Kidney capillary endothelial cell (primary cell): ENCODE measurements around the gene CDHR3.

Experiments used
- DNase-seq: peaks from one replicate; pipeline ENCODE4 v3.0.0-alpha.2; 2018; ENCODE audit warnings: low spot score

Gene CDHR3

DNA sequence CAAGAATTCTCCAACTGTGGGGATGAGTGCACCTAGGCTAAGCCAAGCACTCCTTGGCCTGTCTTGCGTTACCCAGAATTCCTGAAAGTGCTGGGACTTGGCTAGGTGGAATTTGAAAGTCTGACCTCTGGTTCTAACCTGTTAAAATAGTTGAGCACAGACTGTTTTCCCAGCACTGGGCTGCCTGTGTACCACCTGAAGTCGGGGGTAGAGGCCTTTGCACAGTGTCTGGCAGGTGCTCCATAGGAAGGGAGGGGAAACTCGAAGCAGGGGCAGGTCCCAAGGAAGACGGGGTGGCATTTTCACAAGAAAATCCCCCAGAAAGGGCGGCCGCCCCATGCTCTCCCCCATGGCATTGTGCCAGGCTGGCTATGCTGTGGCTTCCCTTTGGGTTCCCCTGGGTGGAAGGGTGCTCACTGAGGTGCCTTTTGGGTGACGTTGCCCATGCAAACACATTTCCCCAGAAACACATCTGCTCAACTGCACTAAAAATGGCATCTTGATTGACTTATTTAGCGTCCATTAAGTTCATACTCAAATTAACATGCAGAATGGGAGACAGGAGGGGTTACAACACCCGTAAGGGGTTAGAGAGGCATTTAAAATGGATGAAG is 86.2 kb downstream of the CDHR3 start:
- no peak for DNase-seq

DNA sequence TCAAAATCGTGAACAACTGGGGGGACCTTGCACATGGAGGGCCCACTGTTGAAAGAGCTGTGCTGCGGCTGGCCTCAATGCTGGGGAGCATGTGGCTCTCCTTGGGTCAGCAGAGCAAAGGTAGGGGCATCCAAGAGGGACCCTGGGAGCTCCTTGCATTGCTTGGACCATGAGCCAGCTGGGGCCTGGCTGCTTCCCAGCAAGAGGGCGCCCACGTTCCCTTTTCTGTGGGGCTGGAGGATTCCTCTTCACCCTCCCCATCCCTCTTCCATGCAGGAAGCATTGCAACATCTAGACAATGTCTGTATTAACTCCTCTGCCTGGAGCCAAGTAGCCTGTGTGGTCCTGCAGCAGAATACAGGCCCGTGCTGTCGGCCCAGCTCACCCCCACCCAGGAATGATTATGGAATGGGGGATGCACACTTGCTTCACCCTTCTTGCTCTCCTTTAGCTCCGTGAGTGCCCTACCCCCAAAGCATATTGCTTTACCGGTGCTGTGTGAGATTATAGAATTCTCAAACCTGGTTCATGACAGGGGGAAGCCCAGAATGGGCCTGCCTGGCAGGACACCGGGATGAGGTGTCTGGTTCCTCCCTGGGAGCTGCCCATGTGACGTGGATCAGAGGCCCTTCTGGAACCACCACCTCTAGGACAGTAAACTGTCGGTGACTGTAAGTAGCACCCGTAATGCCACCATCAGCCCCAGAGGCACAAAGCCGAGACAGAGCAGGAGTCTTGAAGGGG is 87.1 kb downstream of the CDHR3 start:
- no peak for DNase-seq

DNA sequence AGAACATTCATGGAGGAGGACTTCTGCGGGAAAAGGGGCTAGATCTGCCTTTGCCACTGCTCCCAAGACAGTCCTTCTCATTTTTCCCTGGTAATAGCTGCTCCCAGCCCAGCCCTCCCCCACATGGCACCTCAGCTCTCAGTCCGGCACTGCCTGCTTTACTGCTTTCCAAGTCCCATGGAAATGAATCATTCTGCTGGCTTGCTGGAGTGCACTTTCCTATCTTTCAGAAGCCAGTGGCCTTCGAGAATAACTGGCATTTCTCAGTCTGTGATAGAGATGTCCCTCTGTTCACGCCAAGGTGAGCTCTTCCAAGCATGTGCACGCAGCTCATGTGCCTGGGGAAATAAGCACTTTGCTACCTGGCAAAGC is 87.7 kb downstream of the CDHR3 start:
- no peak for DNase-seq

DNA sequence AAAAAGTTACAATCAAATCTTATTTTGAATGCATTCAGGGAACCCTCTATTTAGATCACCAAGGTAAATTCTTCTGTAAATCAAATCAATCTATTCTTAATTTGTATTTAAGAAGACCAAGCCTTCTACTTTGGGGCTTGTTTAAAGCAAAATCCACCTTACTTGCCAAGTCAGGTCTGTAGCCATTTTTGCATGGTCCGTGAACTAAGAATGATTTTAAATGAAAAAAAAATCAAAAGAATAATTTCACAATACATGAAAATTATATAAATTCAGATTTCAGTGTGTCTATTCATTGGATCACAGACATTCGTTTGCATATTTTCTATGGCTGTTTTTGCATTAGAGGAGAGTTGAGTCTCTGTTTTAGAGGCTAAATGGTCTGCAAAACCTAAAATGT is 89.6 kb downstream of the CDHR3 start:
- no peak for DNase-seq

DNA sequence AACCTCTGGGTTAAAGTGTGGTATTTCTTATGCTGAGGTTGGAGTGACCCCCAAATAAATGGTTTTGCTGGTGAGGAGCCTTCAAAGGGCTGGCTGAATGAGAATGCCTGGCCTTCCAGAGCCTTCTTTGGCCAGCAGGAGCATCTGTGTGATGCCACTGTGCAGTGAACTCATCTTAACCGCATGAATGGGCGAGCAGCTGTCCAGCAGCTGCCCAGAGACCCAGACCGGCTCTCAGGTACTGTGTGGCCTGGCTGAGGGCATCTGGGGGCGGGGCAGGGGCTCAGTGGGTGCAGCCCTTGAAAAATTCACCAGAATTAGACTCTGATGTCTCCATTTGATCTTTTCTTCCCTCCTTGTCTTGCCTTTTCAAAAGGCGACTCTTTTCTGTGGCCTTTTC is 90.0 kb downstream of the CDHR3 start:
- DNase-seq = no peak

DNA sequence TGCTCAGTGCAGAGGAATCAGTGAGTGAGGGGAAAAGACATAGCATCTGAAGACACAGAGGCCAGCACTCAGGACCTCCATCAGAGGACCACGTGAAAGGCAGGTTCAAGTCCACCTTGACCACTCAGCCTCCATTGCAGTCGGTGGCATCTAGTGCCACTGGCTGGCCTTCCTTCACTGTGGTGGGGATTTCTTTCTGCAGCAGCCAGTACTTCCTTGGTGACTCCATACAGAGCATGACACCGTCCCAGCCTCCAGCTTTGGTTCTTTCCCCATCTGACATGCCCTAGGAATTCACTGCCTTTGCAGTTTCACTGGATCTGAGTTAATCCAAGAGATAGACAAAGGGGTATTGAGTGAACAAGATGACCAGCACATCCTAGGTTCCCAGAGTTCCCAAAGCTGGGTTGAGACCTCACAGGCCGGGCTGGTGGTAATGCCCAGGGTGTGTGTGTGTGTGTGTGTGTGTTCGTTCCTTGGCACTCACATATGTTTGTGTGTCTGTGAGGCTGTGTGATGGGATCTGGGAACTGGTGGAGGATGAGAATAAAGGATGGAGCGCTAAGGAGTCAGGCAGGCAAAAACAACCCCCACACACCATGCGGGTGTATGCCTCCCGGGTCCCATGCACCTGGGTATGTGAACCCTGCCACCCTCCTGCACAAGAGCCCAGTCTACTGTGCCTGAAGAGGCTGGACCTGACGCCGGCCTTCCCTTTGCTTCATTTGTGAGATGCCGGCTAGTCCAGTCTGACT is 91.3 kb downstream of the CDHR3 start:
- no peak for DNase-seq

DNA sequence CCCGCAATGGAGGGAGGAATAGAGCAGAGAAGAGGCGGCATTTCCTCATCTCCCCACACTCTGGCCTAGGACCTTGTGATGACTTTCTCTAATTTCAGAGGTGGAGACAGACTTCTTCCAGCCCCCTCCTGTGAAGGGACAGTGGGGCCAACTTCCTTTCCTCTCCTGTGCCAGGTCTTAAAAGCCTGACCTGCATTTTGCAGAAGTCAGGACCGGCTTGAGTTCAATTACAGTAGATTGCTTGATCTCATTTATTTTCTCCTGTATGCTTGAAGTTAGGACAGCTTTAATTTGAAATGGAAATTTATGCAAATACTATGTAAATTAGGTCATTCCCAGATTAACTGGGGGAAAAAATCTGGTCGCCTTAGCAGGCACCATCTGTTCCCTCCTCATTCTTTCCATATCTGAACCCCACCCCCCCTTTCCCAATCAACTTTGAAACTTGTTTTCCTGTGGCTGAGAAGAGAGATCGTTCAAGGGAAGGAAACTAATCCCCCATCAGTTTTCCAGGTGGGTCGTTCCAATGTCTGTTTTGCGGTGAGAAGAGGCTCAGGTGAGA is 92.0 kb downstream of the CDHR3 start:
- no peak for DNase-seq

DNA sequence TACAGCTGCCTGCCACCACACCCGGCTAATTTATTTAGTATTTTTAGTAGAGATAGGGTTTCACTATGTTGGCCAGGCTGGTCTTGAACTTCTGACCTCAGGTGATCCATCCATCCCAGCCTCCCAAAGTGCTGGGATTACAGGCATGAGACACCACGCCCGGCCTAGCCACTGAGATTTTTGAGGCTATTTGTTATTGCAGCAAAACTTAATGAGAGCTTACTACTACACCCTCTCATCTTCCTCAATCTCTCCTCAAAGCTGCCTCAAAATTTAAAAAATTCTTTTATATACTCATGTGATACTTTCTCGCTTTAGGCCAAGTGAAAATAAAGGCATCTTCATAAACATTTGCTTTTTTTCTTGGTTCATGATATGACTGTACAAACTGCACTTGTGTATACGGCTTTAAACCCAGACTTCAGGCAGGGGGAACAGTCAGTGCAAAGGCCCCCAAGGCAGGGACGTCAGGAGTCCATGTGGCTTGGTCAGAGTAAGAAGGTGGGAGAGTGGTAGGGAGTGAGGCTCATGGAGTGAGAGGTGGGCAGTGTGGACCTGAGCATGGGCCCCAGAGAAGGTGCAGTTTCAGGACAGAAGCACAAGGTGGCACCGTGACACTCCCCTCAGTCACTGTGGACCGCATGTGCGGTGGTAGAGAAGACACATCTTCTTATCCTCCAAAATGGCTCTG is 93.6 kb downstream of the CDHR3 start:
- DNase-seq = peak; percentile 63

DNA sequence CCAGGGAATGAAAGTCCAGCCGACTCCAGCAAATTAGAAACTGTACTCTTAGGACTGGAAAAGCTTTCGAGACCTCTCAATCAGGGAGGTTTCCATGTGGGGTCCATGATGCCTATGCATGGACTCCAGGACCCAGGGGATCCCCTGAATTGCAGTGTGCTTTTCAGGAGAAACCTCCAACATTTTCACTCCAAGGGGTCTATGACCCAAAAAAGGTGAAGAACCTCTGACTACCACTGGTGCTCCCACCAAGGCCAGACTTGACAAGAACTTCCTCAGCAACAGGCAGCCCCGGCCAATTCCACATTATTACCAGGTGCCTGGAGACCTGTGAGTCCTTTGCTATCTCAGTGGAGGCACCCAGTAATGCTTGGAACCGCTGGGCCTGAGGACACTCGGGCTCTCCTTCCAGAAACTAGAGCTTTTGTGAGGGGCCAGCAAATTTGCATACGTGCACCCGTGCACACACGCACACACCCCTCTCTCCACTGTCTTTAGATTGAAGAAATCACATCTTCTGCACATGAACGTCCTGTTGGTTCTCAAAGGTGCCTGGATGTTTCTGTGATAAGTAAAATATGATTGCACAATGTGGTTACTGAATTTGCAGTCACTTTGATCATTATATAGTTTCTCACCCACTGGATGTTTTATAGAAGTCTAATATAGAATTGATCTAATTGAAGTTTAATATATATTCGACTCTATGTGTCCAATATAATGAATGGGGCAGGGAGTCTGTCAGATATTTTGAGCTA is 94.3 kb downstream of the CDHR3 start:
- no peak for DNase-seq

DNA sequence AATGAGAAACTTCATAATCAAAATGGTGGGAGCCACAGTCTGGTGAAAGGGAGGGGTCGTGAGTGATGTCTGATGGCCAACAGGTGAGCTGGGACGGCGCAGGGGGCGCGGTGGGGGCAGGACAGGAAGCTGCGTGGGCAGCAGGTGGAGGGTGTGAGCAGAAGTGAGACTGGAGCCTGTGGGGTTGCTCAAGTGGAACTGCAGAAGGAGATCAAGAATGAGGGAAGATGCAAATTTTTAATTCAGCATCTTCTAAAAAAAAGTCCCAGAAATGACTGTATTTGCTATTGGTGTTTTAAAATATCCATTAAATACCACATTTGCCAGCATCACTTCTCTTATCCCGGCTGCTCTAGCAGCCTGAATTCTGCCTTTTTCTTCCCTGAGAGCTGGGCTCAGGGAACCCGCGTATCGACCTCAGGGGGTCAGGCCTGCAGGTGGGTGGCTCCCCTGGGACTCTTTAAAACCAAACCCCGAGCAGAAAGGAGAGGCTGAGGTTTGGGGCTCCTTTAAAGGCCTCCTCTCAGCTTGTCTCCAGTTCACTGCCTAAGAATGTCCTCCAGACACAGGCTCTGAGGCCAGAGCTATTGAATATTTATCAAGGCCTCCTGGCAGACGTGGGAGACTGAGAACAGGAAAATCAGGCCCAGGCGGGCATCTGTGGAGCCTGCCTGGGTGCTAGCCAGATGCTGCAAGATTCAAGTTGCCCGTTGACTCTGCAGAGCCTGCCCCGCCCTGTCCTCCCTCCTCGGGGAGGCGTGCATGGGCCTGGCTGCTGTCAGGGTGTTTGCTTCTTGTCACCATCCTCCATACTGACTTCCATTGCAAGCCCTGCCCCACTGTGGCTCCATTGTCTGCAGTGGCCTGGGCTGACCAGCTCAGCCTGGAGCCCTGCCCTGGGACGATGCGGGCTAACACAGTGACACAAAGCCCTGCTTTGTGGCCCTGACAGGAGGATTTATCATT is 95.2 kb downstream of the CDHR3 start:
- DNase-seq = no peak

DNA sequence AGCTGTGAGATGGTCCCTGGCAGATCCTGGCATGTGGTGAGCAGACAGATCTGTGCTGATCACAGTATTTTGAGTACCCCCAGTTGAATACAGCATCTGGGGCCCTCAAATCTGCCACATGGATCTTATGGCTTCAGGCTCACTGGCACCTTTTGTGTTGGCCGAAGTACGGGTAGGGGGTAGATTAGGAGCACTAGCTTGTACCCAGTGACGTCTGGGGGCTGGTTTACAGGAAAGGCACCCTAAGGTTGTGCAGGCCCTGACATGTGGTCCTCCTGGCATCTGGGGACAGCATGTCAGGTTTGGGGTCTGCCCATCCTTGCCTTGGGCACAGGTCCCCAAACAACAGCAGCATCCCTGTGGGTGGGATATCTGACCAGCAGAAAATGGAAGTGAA is 95.9 kb downstream of the CDHR3 start:
- DNase-seq = no peak

DNA sequence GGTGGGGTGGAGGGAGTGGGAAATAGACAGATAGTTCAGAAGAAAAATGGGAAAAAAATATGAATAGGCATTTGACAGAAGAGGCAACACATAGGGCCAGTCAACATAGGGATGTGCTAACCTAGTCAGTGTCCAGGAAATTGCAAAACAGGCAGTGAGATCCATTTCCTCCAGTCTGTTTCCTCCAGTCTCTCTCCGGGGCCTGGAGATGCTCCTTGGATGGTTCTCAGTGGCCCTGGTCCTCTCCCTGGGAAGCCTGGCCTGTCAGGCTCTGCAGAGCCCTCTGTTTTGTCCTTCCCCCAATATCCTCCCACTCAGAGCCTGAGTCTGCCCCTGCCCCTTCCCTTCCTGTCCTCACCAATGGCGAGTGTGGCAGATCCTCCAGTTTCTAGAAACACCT is 96.5 kb downstream of the CDHR3 start:
- no peak for DNase-seq

DNA sequence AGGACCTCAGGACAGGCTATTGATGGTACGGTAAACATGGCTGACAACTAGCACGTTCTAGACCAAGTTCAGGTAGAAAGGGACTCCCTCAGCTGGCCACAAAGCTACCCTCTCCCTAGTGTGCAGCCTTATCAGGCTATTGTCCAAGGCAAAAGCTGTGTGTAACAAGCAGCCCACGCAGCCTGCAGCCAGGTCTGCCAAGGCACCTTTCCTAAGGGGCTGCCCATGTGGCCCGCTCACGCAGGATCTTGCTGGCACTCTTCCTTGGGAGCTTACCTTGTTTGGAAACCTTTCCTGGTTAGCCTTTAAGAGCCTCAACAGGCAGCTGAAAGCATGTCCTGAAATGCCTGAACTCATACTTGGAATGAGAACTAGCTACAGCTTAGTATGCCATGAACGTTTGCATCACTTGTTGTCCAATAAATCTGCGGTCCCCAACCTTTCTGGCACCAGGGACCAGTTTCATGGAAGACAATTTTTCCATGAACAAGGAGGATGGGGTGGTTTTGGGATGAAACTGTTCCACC is 97.4 kb downstream of the CDHR3 start:
- no peak for DNase-seq

DNA sequence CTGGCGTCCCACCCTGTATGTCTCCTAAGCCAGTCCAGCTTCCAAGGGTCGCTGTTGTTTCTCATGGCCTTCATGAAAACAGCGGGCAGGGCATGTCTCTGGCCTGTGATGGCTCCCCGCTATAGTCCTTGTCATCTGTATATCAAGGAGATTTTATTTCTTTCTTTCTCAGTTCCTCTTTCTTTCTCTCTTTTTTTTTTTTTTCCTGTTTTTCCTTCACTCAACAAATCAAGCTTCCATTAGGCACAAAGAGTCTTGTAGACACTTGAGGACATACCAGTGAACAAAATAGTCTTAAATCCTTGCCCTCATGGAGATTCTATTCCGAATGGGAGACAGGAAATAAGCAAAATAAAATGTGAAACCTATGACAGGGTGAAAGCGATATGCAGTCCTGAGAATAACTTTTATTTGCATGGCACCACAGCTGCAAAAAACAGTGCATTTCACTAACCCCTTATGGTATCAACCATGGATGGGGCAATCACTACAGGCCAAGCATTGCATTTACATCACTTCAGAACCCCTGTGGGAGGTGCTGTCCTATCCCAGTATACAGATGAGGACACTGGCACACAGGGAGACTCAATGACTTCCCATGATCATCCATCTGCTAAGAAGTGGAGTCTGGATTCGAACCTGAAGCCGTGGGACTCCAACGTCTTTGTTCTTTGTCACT is 98.4 kb downstream of the CDHR3 start:
- DNase-seq = no peak

DNA sequence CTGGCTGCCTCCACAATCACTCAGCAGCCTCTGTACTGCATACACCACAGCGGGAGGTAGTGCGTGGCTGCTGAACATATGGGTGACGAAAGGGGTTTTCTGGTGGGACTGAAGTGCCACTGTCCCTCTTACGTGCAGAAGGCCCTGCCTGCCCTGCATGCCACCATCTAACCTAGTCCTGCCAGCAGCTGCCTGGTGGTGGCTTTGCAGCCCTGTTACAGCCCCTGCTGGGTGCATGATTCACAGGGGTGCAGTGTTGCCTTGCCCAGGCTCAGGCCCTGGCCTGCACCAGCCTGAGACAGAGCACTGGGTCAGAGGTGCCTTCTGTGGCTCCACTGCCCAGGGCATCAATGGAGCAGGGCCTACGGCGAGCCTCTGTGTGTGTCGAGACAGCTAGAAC is 98.9 kb downstream of the CDHR3 start:
- no peak for DNase-seq

DNA sequence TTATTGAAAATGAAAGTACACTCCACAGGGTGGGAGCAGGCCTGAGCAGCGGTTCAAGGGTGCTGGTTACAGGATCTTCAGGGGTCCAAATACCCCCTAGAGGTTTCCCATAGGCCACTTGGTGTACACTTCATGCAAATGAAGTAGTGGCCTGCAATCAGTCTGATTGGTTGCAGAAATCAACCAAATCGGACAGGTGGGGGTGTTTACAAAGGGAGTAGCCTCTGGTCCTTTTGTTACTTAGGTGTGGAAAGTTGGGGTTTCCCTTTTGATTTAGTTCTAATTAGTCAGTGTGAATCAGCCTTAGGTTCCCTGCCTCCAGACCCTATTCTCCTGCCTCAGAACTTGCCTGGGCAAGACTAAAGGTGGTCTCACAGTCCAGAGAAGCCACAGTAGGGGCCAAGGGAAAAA is 99.5 kb downstream of the CDHR3 start:
- no peak for DNase-seq

DNA sequence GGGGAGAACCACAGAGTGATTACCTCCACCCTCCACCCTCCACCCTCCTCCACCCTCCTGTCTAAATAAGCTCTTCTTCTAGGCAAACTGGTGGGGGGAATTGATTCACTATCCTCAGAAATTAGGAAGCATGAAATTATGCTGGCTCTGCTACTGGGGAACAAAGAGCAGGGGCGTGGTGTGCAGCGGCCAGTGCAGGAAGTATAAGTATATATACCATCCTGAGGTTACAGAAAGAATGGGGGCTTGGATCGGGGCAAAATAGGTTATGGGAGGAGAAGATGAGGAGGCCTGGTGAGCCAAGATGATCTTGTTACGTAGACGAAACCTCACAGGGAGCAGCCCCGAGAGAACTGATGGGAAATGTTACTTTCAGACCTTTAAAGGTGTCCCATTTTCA is 100.0 kb downstream of the CDHR3 start:
- DNase-seq = no peak

DNA sequence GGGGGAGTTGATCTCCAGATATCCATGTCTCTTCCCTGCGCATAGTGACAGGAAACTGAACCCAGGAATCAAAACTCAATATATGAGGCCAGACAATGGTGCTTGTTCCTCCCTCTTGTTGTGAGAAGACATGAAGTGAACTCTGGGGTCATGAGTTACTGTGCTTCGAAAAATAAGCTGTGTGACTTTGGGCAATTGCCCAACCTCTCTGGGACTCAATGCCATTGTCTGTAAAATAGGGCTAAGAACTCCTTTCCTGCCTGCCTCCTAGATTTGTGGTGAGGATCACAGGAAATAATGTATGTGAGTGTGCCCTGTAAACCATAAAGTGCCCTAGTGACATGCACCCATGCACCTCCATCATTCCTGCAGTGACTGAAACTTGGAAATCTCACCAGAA is 100.6 kb downstream of the CDHR3 start:
- DNase-seq = no peak

DNA sequence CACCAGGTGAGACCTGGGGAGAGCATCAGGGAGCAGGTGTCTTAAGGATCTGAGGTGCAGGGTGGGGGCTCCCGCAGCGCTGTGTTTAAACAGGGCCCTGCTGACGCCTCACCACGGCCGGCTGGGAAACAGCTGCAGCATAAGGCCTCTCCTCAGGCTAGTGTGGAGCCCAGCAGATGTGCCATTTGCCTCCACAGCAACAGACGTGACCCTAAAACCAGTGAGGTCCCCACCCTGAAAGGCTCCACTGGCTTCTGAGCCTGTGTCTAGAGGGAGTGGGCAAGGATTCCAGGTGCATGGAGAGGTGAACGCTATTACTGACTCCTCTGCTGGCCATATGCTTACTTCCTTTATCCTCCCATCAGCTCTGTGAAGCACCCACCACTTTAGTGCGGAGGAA is 101.3 kb downstream of the CDHR3 start:
- DNase-seq = no peak
